Natural killer cell (primary cell): ENCODE data around the gene KIF19. TPM values are rescaled to one million over a fixed set of nuclear protein-coding genes. Genes with fewer than 3 reads are reported as not detected.
A peak's percentile ranks its signal among the peaks of the same experiment; 100 is the strongest.

Experiments used
- ATAC-seq, 3 donors: fragments of 150-1000 bp in 2 of 3; fragments of 200-7000 bp in 1 of 3; cut with Tn5 transposase; 1 replicate in 1 of 3; 2 replicates in 2 of 3; pipeline ENCODE4 v1.10.0; 2021; ENCODE audit warnings: mild to moderate bottlenecking in 2 of 3, moderate library complexity in 2 of 3
- DNase-seq, 2 donors: peaks; one replicate each; pipeline versions ENCODE4 v3.0.0 to v3.0.0-alpha.2; 2013 to 2021; ENCODE audit warnings: mixed read lengths in 1 of 2
- H3K27ac ChIP-seq: one replicate; pipeline ENCODE4 v1.5.1; 2013; ENCODE audit warnings: mild to moderate bottlenecking, low read length
- H3K27me3 ChIP-seq: one replicate; pipeline ENCODE4 v1.6.1; 2013; ENCODE audit warnings: low read length; ENCODE audit not compliant: control insufficient read depth, insufficient read depth
- H3K36me3 ChIP-seq: one replicate; pipeline ENCODE4 v1.6.1; 2013; ENCODE audit warnings: low read length; ENCODE audit not compliant: control insufficient read depth, insufficient read depth
- H3K4me1 ChIP-seq: one replicate; pipeline ENCODE4 v1.6.1; 2013; ENCODE audit warnings: low read length; ENCODE audit not compliant: control insufficient read depth, insufficient read depth
- H3K4me3 ChIP-seq: one replicate; pipeline ENCODE4 v1.5.1; 2013; ENCODE audit warnings: low read length
- H3K9me3 ChIP-seq: one replicate; pipeline ENCODE4 v1.6.1; 2013; ENCODE audit warnings: low read length; ENCODE audit not compliant: control insufficient read depth, insufficient read depth
- H3K27ac Mint-ChIP-seq, 2 donors: one replicate each; pipeline ENCODE4 v1.8.0; 2022; ENCODE audit warnings: mild to moderate bottlenecking in 2 of 2, mixed read lengths in 2 of 2, moderate library complexity in 1 of 2
- H3K27me3 Mint-ChIP-seq, 2 donors: one replicate each; pipeline ENCODE4 v1.8.0; 2022; ENCODE audit warnings: low read depth in 2 of 2, mixed read lengths in 2 of 2
- H3K36me3 Mint-ChIP-seq: one replicate; pipeline ENCODE4 v1.8.0; 2022; ENCODE audit warnings: mixed read lengths
- H3K4me1 Mint-ChIP-seq, 2 donors: one replicate each; pipeline ENCODE4 v1.8.0; 2022; ENCODE audit warnings: mixed read lengths in 2 of 2
- H3K4me3 Mint-ChIP-seq: one replicate; pipeline ENCODE4 v1.8.0; 2022; ENCODE audit warnings: mild to moderate bottlenecking, moderate library complexity, mixed read lengths
- H3K9me3 Mint-ChIP-seq, 2 donors: one replicate each; pipeline ENCODE4 v1.8.0; 2022; ENCODE audit warnings: mixed read lengths in 2 of 2
- WGBS: methylation state at CpG from one replicate; pipeline ENCODE4 v1.1.7; 2013; ENCODE audit warnings: missing lambda C conversion rate; ENCODE audit not compliant: insufficient coverage; 5-methylcytosine and 5-hydroxymethylcytosine counted together
- intact Hi-C: fragments of 100-400 bp; cut with micrococcal nuclease; formaldehyde crosslinking; loops from one replicate; pipeline ENCODE4 v1.14.2; 2022
- total RNA-seq, 4 donors: library from RNA; stranded (reverse); fragments of 120-200 nt in 1 of 4; gene quantifications; one replicate each; pipeline versions ENCODE4 v1.2.3 to v1.2.4, GENCODE V29; 2013 to 2022
- TF ChIP-seq, protein P1 (sequence below): fragments of 200-600 bp; IDR thresholded peaks from one replicate; pipeline ENCODE4 v1.8.0; 2022; ENCODE audit warnings: antibody characterized with exemption

Gene KIF19
- total RNA-seq, 3 donors from 2014 or later (not counting 1 experiment from before 2014, with no cell fraction given), result 1.7 to 7.1 (median 6.1) TPM

GRCh38 chr17:74355065-74355464, 29.0 kb downstream of the KIF19 start:
- no peaks in the 10 kb centered on the region for H3K9me3 Mint-ChIP-seq
- ATAC-seq (no peak), DNase-seq (no peak)
- H3K36me3 Mint-ChIP-seq, result no peaks in the 10 kb centered on the region
- Histone ChIP-seq H3K27me3 (peaks cover 49% of the 10 kb centered on the region), H3K36me3 (no peaks in the 10 kb centered on the region), H3K4me1 (peaks cover 8% of the 10 kb centered on the region), H3K9me3 (no peaks in the 10 kb centered on the region), H3K4me3 (no peak overlapping the region), H3K27ac (no peak overlapping the region)
- H3K27ac Mint-ChIP-seq, result no peak overlapping the region
- no peak overlapping the region for H3K4me3 Mint-ChIP-seq
- TF ChIP-seq, protein P1, sequence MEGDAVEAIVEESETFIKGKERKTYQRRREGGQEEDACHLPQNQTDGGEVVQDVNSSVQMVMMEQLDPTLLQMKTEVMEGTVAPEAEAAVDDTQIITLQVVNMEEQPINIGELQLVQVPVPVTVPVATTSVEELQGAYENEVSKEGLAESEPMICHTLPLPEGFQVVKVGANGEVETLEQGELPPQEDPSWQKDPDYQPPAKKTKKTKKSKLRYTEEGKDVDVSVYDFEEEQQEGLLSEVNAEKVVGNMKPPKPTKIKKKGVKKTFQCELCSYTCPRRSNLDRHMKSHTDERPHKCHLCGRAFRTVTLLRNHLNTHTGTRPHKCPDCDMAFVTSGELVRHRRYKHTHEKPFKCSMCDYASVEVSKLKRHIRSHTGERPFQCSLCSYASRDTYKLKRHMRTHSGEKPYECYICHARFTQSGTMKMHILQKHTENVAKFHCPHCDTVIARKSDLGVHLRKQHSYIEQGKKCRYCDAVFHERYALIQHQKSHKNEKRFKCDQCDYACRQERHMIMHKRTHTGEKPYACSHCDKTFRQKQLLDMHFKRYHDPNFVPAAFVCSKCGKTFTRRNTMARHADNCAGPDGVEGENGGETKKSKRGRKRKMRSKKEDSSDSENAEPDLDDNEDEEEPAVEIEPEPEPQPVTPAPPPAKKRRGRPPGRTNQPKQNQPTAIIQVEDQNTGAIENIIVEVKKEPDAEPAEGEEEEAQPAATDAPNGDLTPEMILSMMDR, result no peak
- H3K27me3 Mint-ChIP-seq, result peaks cover 27 to 41% of the 10 kb centered on the region in 2 donors
- WGBS, result 91% methylated on average over 8 of the region's 8 CpGs
- intact Hi-C loops, result loop anchor here (5.0 to 10.0 kb wide), 2 partner anchors 50 to 143 kb away; partner anchors contain the start of gene TTYH2
- H3K4me1 Mint-ChIP-seq, result peaks cover 0 to 7% of the 10 kb centered on the region in 2 donors

DNA sequence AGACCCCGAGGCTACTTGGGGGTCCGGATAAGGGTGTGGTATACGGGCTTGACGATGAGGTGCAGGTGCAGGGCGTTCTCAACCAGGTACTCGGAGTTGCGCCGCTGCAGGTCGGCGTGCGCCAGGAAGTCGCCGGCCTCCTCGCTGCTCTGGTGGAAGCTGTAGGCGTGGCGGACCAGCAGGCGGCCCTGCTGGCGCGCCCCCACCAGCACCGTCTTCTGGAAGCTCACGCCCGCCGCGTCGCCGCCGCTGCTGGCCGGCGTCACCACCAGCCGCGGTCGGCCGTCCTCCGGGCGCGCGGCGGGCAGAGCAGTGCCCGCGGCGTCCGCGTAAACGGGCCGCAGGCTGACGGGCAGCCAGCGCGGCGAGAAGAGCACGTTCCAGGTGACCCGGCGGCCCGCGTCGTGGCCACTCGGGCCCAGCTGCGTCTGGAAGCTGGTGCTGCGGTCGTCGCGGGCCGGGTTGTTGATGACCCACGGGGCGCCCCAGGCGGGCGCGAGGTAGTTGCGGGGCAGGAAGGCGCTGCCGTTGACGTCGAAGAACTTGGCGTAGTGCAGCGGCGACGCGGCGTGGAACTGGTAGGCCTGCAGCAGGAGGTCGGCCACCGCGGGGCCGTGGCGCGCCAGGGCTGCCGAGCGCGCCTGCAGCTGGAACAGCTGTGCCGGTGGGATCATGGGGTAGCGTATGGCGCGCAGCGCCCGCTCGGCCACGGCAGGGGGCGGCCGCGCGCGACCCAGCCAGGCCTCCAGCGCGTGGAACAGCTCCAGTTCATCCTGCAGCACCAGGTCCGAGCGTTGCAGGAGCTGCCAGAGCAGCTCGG, 30.8 kb downstream of the KIF19 start:
- H3K4me1 Mint-ChIP-seq, result peaks cover 0 to 7% of the 10 kb centered on the region in 2 donors
- intact Hi-C loops, result loop anchor here (5.0 to 10.0 kb wide), 2 partner anchors 52 to 145 kb away; partner anchors contain the start of gene TTYH2
- Histone ChIP-seq H3K9me3 (no peaks in the 10 kb centered on the region), H3K4me1 (peaks cover 8% of the 10 kb centered on the region), H3K27me3 (peaks cover 47% of the 10 kb centered on the region), H3K4me3 (no peak overlapping the region), H3K27ac (no peak overlapping the region), H3K36me3 (no peaks in the 10 kb centered on the region)
- peak overlapping the region; percentile 42 for H3K4me3 Mint-ChIP-seq
- H3K9me3 Mint-ChIP-seq, result no peaks in the 10 kb centered on the region
- H3K36me3 Mint-ChIP-seq, result no peaks in the 10 kb centered on the region
- TF ChIP-seq, protein P1, result no peak
- no peak overlapping the region for H3K27ac Mint-ChIP-seq
- 3% methylated on average over 105 of the region's 105 CpGs for WGBS
- H3K27me3 Mint-ChIP-seq, result peaks cover 34 to 49% of the 10 kb centered on the region in 2 donors
- DNase-seq (peak in 1 of 2 donors; percentile 44), ATAC-seq (peak in 2 of 3 donors; percentile 49 to 60)

DNA sequence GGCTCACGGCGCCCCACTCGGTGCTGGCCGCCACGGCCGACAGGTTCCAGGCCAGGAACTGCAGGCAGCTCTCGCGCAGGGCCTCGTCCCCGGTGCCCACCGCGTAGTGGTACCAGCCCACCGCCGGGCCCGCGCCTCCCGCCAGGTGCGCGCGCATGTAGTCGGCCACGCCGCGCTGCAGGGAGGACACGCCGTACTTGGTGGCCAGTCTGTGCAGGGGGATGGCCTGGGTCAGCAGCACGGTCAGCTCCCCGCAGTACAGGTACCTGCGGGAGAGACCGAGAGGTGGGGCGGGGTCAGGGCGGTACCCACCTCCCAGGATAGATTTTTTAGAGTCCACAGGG, 31.4 kb downstream of the KIF19 start:
- Mint-ChIP-seq H3K27me3 (peaks cover 34 to 52% of the 10 kb centered on the region in 2 donors), H3K4me3 (no peak overlapping the region), H3K27ac (no peak overlapping the region), H3K36me3 (no peaks in the 10 kb centered on the region), H3K4me1 (peaks cover 0 to 7% of the 10 kb centered on the region in 2 donors), H3K9me3 (no peaks in the 10 kb centered on the region)
- intact Hi-C loops, result loop anchor here (5.0 to 10.0 kb wide), 2 partner anchors 53 to 145 kb away; partner anchors contain the start of gene TTYH2
- Histone ChIP-seq H3K9me3 (no peaks in the 10 kb centered on the region), H3K27me3 (peaks cover 42% of the 10 kb centered on the region), H3K27ac (no peak overlapping the region), H3K36me3 (no peaks in the 10 kb centered on the region), H3K4me3 (no peak overlapping the region), H3K4me1 (peaks cover 8% of the 10 kb centered on the region)
- ATAC-seq, result no peak
- no peak for DNase-seq
- TF ChIP-seq, protein P1, result no peak
- WGBS, result 27% methylated on average over 32 of the region's 32 CpGs
